DMS79 treated with DMSO at 0.1 percent for 48 hours (cell line): ENCODE data around the gene CAMKK2.
A peak's percentile ranks its signal among the peaks of the same experiment; 100 is the strongest.
"Not testable (repeated sequence)": the region's sequence is repeated elsewhere in the genome, so short reads cannot be mapped to it uniquely, and the experiment has no call there.

Experiments
- DNase-seq: peaks from one replicate; lab custom pipeline; 2025; lab: John Stamatoyannopoulos, UW

Gene CAMKK2

GRCh38 chr12:121223292-121224285 lies 72.9 kb downstream of the CAMKK2 start:
- no peak for DNase-seq

GRCh38 chr12:121222847-121223246 lies 73.7 kb downstream of the CAMKK2 start:
- DNase-seq = no peak

- DNase-seq = no peak
Observed at GRCh38 chr12:121219353-121219986, 77.0 kb downstream of the CAMKK2 start.

GRCh38 chr12:121218588-121219352 lies 77.7 kb downstream of the CAMKK2 start:
- DNase-seq = no peak

- DNase-seq = no peak
Observed at GRCh38 chr12:121217761-121218160, 78.7 kb downstream of the CAMKK2 start.

- no peak for DNase-seq
Observed at GRCh38 chr12:121217063-121217462, 79.4 kb downstream of the CAMKK2 start.

- DNase-seq = no peak
Observed at GRCh38 chr12:121216102-121216501, 80.4 kb downstream of the CAMKK2 start.

- DNase-seq = no peak
Observed at GRCh38 chr12:121214855-121215745, 81.4 kb downstream of the CAMKK2 start.

GRCh38 chr12:121214166-121214777 lies 82.2 kb downstream of the CAMKK2 start:
- DNase-seq = no peak

GRCh38 chr12:121212875-121213274 lies 83.6 kb downstream of the CAMKK2 start:
- DNase-seq = no peak

- DNase-seq = peak; percentile 65
Observed at GRCh38 chr12:121209624-121210572, 86.6 kb downstream of the CAMKK2 start, which contains the start of gene P2RX4. Gene P2RX4 (plus strand): TSS chr12:121210129. CDS start chr12:121210165, 36 bp downstream.

- no peak for DNase-seq
Observed at GRCh38 chr12:121209221-121209620, 87.3 kb downstream of the CAMKK2 start.

- DNase-seq = not testable (repeated sequence)
Observed at GRCh38 chr12:121208571-121208970, 87.9 kb downstream of the CAMKK2 start.

GRCh38 chr12:121205491-121205890 lies 91.0 kb downstream of the CAMKK2 start:
- no peak for DNase-seq

GRCh38 chr12:121203482-121203881 lies 93.0 kb downstream of the CAMKK2 start:
- no peak for DNase-seq

GRCh38 chr12:121202407-121203355 lies 93.8 kb downstream of the CAMKK2 start:
- DNase-seq = no peak

GRCh38 chr12:121201140-121201539 lies 95.4 kb downstream of the CAMKK2 start:
- not testable (repeated sequence) for DNase-seq

GRCh38 chr12:121198949-121199348 lies 97.6 kb downstream of the CAMKK2 start:
- DNase-seq = no peak
